ENCODE measurements around the gene PCDHB12. TPM values are rescaled to one million over a fixed set of nuclear protein-coding genes. Genes with fewer than 3 reads are reported as not detected.

Gene PCDHB12
- total RNA-seq, 1 experiment from 2014 or later = not detected

Other genes starting within 250 kb of the PCDHB12 start
- 21.2 and 24.2 TPM in 2 replicates for gene PCDHAC2, start 242.2 kb upstream of the PCDHB12 start, total RNA-seq (2014; rRNA removed; shearing (Covaris generic))
- 0.10 and 0.30 TPM in 2 replicates for gene PCDHB1, start 157.3 kb upstream of the PCDHB12 start, total RNA-seq (2014; rRNA removed; shearing (Covaris generic))
- 0.69 and 1.9 TPM in 2 replicates for gene PCDHB2, start 114.1 kb upstream of the PCDHB12 start, total RNA-seq (2014; rRNA removed; shearing (Covaris generic))
- 0.21 and 0.26 TPM in 2 replicates for gene PCDHB3, start 108.2 kb upstream of the PCDHB12 start, total RNA-seq (2014; rRNA removed; shearing (Covaris generic))
- gene PCDHB4, start 86.9 kb upstream of the PCDHB12 start, total RNA-seq (2014; rRNA removed; shearing (Covaris generic)) = 0.35 and 0.41 TPM in 2 replicates
- 0.07 TPM in 2 replicates for gene PCDHB5, start 73.5 kb upstream of the PCDHB12 start, total RNA-seq (2014; rRNA removed; shearing (Covaris generic))
- gene PCDHB6, start 58.7 kb upstream of the PCDHB12 start, total RNA-seq (2014; rRNA removed; shearing (Covaris generic)) = not detected in 2 replicates
- 0.03 TPM in 1 of 2 replicates, not detected in the other for gene PCDHB7, start 36.1 kb upstream of the PCDHB12 start, total RNA-seq (2014; rRNA removed; shearing (Covaris generic))
- not detected in 2 replicates for gene PCDHB8, start 30.9 kb upstream of the PCDHB12 start, total RNA-seq (2014; rRNA removed; shearing (Covaris generic))
- gene PCDHB16, start 26.3 kb upstream of the PCDHB12 start, total RNA-seq (2014; rRNA removed; shearing (Covaris generic)) = 0.03 and 0.07 TPM in 2 replicates
- gene PCDHB9, start 21.6 kb upstream of the PCDHB12 start, total RNA-seq (2014; rRNA removed; shearing (Covaris generic)) = not detected in 2 replicates
- 0.03 and 0.33 TPM in 2 replicates for gene PCDHB10, start 16.4 kb upstream of the PCDHB12 start, total RNA-seq (2014; rRNA removed; shearing (Covaris generic))
- 0.03 and 0.18 TPM in 2 replicates for gene PCDHB11, start 9.1 kb upstream of the PCDHB12 start, total RNA-seq (2014; rRNA removed; shearing (Covaris generic))
- gene PCDHB13, start 5.2 kb downstream of the PCDHB12 start, total RNA-seq (2014; rRNA removed; shearing (Covaris generic)) = 0.03 TPM in 1 of 2 replicates, not detected in the other
- gene PCDHB14, start 14.6 kb downstream of the PCDHB12 start, total RNA-seq (2014; rRNA removed; shearing (Covaris generic)) = 0.10 and 0.26 TPM in 2 replicates
- not detected in 2 replicates for gene PCDHB15, start 36.7 kb downstream of the PCDHB12 start, total RNA-seq (2014; rRNA removed; shearing (Covaris generic))
- gene SLC25A2, start 95.3 kb downstream of the PCDHB12 start, total RNA-seq (2014; rRNA removed; shearing (Covaris generic)) = 0.14 TPM in 1 of 2 replicates, not detected in the other
- gene TAF7, start 112.1 kb downstream of the PCDHB12 start, total RNA-seq (2014; rRNA removed; shearing (Covaris generic)) = 39.5 and 41.8 TPM in 2 replicates
- not detected in 2 replicates for gene PCDHGA1, start 121.8 kb downstream of the PCDHB12 start, total RNA-seq (2014; rRNA removed; shearing (Covaris generic))
- not detected in 2 replicates for gene PCDHGA2, start 130.0 kb downstream of the PCDHB12 start, total RNA-seq (2014; rRNA removed; shearing (Covaris generic))
- gene PCDHGA3, start 135.1 kb downstream of the PCDHB12 start, total RNA-seq (2014; rRNA removed; shearing (Covaris generic)) = 0.14 TPM in 1 of 2 replicates, not detected in the other
- gene PCDHGB1, start 141.4 kb downstream of the PCDHB12 start, total RNA-seq (2014; rRNA removed; shearing (Covaris generic)) = not detected in 2 replicates
- gene PCDHGA4, start 146.3 kb downstream of the PCDHB12 start, total RNA-seq (2014; rRNA removed; shearing (Covaris generic)) = 0.03 TPM in 1 of 2 replicates, not detected in the other
- 0.03 TPM in 1 of 2 replicates, not detected in the other for gene PCDHGB2, start 151.3 kb downstream of the PCDHB12 start, total RNA-seq (2014; rRNA removed; shearing (Covaris generic))
- not detected in 2 replicates for gene PCDHGA5, start 155.4 kb downstream of the PCDHB12 start, total RNA-seq (2014; rRNA removed; shearing (Covaris generic))
- gene PCDHGB3, start 161.5 kb downstream of the PCDHB12 start, total RNA-seq (2014; rRNA removed; shearing (Covaris generic)) = 0.26 TPM in 1 of 2 replicates, not detected in the other
- gene PCDHGA6, start 165.2 kb downstream of the PCDHB12 start, total RNA-seq (2014; rRNA removed; shearing (Covaris generic)) = 0.04 TPM in 1 of 2 replicates, not detected in the other
- not detected in 2 replicates for gene PCDHGA7, start 174.0 kb downstream of the PCDHB12 start, total RNA-seq (2014; rRNA removed; shearing (Covaris generic))
- 0.66 and 1.4 TPM in 2 replicates for gene PCDHGB4, start 179.0 kb downstream of the PCDHB12 start, total RNA-seq (2014; rRNA removed; shearing (Covaris generic))
- gene PCDHGA8, start 183.9 kb downstream of the PCDHB12 start, total RNA-seq (2014; rRNA removed; shearing (Covaris generic)) = 0.22 TPM in 1 of 2 replicates, not detected in the other
- gene PCDHGB5, start 189.2 kb downstream of the PCDHB12 start, total RNA-seq (2014; rRNA removed; shearing (Covaris generic)) = not detected in 2 replicates
- 0.04 and 0.10 TPM in 2 replicates for gene PCDHGA9, start 194.1 kb downstream of the PCDHB12 start, total RNA-seq (2014; rRNA removed; shearing (Covaris generic))
- 1.7 and 1.9 TPM in 2 replicates for gene PCDHGB6, start 199.3 kb downstream of the PCDHB12 start, total RNA-seq (2014; rRNA removed; shearing (Covaris generic))
- 0.35 and 0.78 TPM in 2 replicates for gene PCDHGA10, start 204.3 kb downstream of the PCDHB12 start, total RNA-seq (2014; rRNA removed; shearing (Covaris generic))
- gene PCDHGB7, start 209.0 kb downstream of the PCDHB12 start, total RNA-seq (2014; rRNA removed; shearing (Covaris generic)) = 4.4 and 4.6 TPM in 2 replicates
- 0.21 and 0.30 TPM in 2 replicates for gene PCDHGA11, start 212.3 kb downstream of the PCDHB12 start, total RNA-seq (2014; rRNA removed; shearing (Covaris generic))
- gene PCDHGA12, start 221.8 kb downstream of the PCDHB12 start, total RNA-seq (2014; rRNA removed; shearing (Covaris generic)) = 0.10 and 0.44 TPM in 2 replicates